ENCODE data around the gene PPP1R13B.

The PPP1R13B gene

GRCh38 chr14:103880348-103881267, 33.2 kb upstream of the PPP1R13B start:
- DNase-seq = peak; percentile 78

- DNase-seq = no peak
Measured at GRCh38 chr14:103879570-103880347, 32.4 kb upstream of the PPP1R13B start.

GRCh38 chr14:103879118-103879569, 31.8 kb upstream of the PPP1R13B start:
- no peak for DNase-seq

GRCh38 chr14:103878180-103878579, 30.8 kb upstream of the PPP1R13B start:
- DNase-seq = no peak

GRCh38 chr14:103875010-103875409, 27.6 kb upstream of the PPP1R13B start:
- no peak for DNase-seq

GRCh38 chr14:103872481-103873113, 25.2 kb upstream of the PPP1R13B start:
- DNase-seq = no peak

- DNase-seq = peak; percentile 74
Measured at GRCh38 chr14:103871596-103872480, 24.5 kb upstream of the PPP1R13B start.

GRCh38 chr14:103870891-103871595, 23.7 kb upstream of the PPP1R13B start:
- peak; percentile 30 for DNase-seq

GRCh38 chr14:103870144-103870876, 22.9 kb upstream of the PPP1R13B start:
- no peak for DNase-seq

GRCh38 chr14:103869406-103870143, 22.2 kb upstream of the PPP1R13B start:
- no peak for DNase-seq

GRCh38 chr14:103868242-103868897, 21.0 kb upstream of the PPP1R13B start:
- no peak for DNase-seq

GRCh38 chr14:103867523-103867953, 20.2 kb upstream of the PPP1R13B start:
- DNase-seq = no peak

GRCh38 chr14:103867020-103867419, 19.6 kb upstream of the PPP1R13B start:
- DNase-seq = no peak

- DNase-seq = no peak
Measured at GRCh38 chr14:103863245-103863644, 15.9 kb upstream of the PPP1R13B start.

GRCh38 chr14:103862393-103862782, 15.0 kb upstream of the PPP1R13B start:
- DNase-seq = no peak

- no peak for DNase-seq
Measured at GRCh38 chr14:103861413-103862392, 14.3 kb upstream of the PPP1R13B start.

GRCh38 chr14:103859416-103860202, 12.2 kb upstream of the PPP1R13B start:
- no peak for DNase-seq

Data from right forelimb (tissue), 1 donor.